Measurements from ENCODE around the gene NIFK.

- TF ChIP-seq CTCF (tag by site-specific recombination; IDR thresholded peaks at IDR 0.05) = no peak
- TF ChIP-seq TCF7L2 (IDR thresholded peaks at IDR 0.05; ENCODE audit: borderline replicate concordance, low read depth, low read length) = no peak
These were observed 39.5 kb downstream of the NIFK start for GRCh38 chr2:121697108-121697631.

Measured in HEK293 (cell line).